ENCODE measurements around the gene YBX3. TPM values are rescaled to one million over a fixed set of nuclear protein-coding genes. Genes with fewer than 3 reads are reported as not detected.

The YBX3 gene
- total and polyA plus RNA-seq, 7 experiments from 2014 or later = 4.5 to 162 (median 6.4) TPM

DNA sequence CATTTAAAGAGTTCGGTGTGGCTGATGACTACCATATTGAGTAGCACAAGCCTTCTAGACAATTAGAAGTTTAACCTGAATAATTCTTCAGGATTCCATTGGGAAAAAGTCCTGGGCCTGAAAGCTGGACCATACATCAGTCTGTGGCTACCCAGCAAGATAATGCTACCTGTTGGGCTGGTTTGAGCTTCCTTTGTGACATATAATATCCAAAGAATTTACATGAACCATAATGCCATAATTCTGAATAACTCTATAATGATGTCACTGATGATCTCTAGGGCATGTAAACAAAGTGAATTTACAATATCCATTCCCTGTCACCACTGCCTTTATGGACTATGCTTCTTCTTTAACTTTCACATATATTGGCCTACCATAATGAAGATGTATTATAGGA lies 3.8 kb upstream of the YBX3 start:
- H3K4me3 Mint-ChIP-seq = no peak overlapping the region
- ChIA-PET CTCF (no interaction called here), POLR2A (no interaction called here)
- ATAC-seq = no peak
- Histone ChIP-seq H3K4me1 (ENCODE audit: control insufficient read depth in 2 of 2, insufficient read depth in 2 of 2, low read length in 2 of 2) (peaks cover 0 to 7% of the 10 kb centered on the region in 2 donors), H3K36me3 (ENCODE audit: control insufficient read depth in 2 of 3, insufficient read depth in 3 of 3, low read length in 3 of 3) (no peaks in the 10 kb centered on the region), H3K27ac (ENCODE audit: low read depth, low read length) (no peak overlapping the region), H3K4me3 (ENCODE audit: low read length) (no peak overlapping the region), H3K27me3 (ENCODE audit: control insufficient read depth in 2 of 2, insufficient read depth in 2 of 2, low read length in 2 of 2) (peaks cover 0 to 4% of the 10 kb centered on the region in 2 donors), H3K9me3 (ENCODE audit: control insufficient read depth in 2 of 3, low read length in 3 of 3) (no peaks in the 10 kb centered on the region)
- no peak overlapping the region for H3K27ac Mint-ChIP-seq
- H3K36me3 Mint-ChIP-seq = no peaks in the 10 kb centered on the region
- H3K4me1 Mint-ChIP-seq = peaks cover 6 to 14% (median 10%) of the 10 kb centered on the region in 7 donors
- H3K27me3 Mint-ChIP-seq = peaks cover 28 to 79% (median 50%) of the 10 kb centered on the region in 5 donors
- intact Hi-C loops (cut with micrococcal nuclease) = no loop called here
- no peaks in the 10 kb centered on the region for H3K9me3 Mint-ChIP-seq
- DNase-seq = no peak

GRCh38 chr12:10725003-10725402 lies 1.9 kb upstream of the YBX3 start:
- Mint-ChIP-seq H3K27ac (no peak overlapping the region), H3K36me3 (peaks cover 0 to 3% (median 0%) of the 10 kb centered on the region in 5 donors), H3K4me3 (peak overlapping the region in 1 of 10 donors; percentile 6), H3K9me3 (no peaks in the 10 kb centered on the region), H3K4me1 (peaks cover 13 to 29% (median 21%) of the 10 kb centered on the region in 7 donors), H3K27me3 (peaks cover 28 to 65% (median 52%) of the 10 kb centered on the region in 5 donors)
- H3K36me3 ChIP-seq (ENCODE audit: control insufficient read depth in 2 of 3, insufficient read depth in 3 of 3, low read length in 3 of 3) = no peaks in the 10 kb centered on the region
- intact Hi-C loops (cut with micrococcal nuclease) = no loop called here
- no peak overlapping the region for H3K27ac ChIP-seq (ENCODE audit: low read depth, low read length)
- H3K4me1 ChIP-seq (ENCODE audit: control insufficient read depth in 2 of 2, insufficient read depth in 2 of 2, low read length in 2 of 2) = peaks cover 9 to 19% of the 10 kb centered on the region in 2 donors
- no peak overlapping the region for H3K4me3 ChIP-seq (ENCODE audit: low read length)
- CTCF ChIA-PET = no interaction called here
- H3K9me3 ChIP-seq (ENCODE audit: control insufficient read depth in 2 of 3, low read length in 3 of 3) = no peaks in the 10 kb centered on the region
- peaks cover 0 to 4% of the 10 kb centered on the region in 2 donors for H3K27me3 ChIP-seq (ENCODE audit: control insufficient read depth in 2 of 2, insufficient read depth in 2 of 2, low read length in 2 of 2)
- ATAC-seq = no peak
- DNase-seq = no peak
- POLR2A ChIA-PET = no interaction called here

- ChIA-PET POLR2A (no interaction called here), CTCF (interaction anchor here (0.5 kb wide), 1 partner anchor 38 kb away, joined by 3 read pairs; no protein-coding TSS in a partner anchor)
- H3K27ac Mint-ChIP-seq = peak overlapping the region; percentile 48 to 96 (median 87)
- H3K4me3 Mint-ChIP-seq = peak overlapping the region; percentile 80 to 96 (median 93)
- Histone ChIP-seq H3K36me3 (ENCODE audit: control insufficient read depth in 2 of 3, insufficient read depth in 3 of 3, low read length in 3 of 3) (no peaks in the 10 kb centered on the region), H3K9me3 (ENCODE audit: control insufficient read depth in 2 of 3, low read length in 3 of 3) (no peaks in the 10 kb centered on the region), H3K27ac (ENCODE audit: low read depth, low read length) (peak overlapping the region; percentile 61), H3K4me3 (ENCODE audit: low read length) (peak overlapping the region; percentile 83), H3K27me3 (ENCODE audit: control insufficient read depth in 2 of 2, insufficient read depth in 2 of 2, low read length in 2 of 2) (peaks cover 0 to 4% of the 10 kb centered on the region in 2 donors), H3K4me1 (ENCODE audit: control insufficient read depth in 2 of 2, insufficient read depth in 2 of 2, low read length in 2 of 2) (peaks cover 9 to 19% of the 10 kb centered on the region in 2 donors)
- DNase-seq = peak in 7 of 9 donors; percentile 31 to 60 (median 41)
- intact Hi-C loops (cut with micrococcal nuclease) = loop anchor here (1.0 to 5.0 kb wide), 7 partner anchors 28 to 962 kb away; partner anchors contain the start of genes MAGOHB (in 2 of the 2), CD69 (in 1 of the 2), GABARAPL1 (in 1 of the 2) and SMIM10L1 (in 1 of the 2)
- H3K9me3 Mint-ChIP-seq = no peaks in the 10 kb centered on the region
- peaks cover 14 to 38% (median 21%) of the 10 kb centered on the region in 7 donors for H3K4me1 Mint-ChIP-seq
- peaks cover 0 to 6% (median 0%) of the 10 kb centered on the region in 5 donors for H3K36me3 Mint-ChIP-seq
- ATAC-seq = peak; percentile 52
- H3K27me3 Mint-ChIP-seq = peaks cover 20 to 58% (median 50%) of the 10 kb centered on the region in 5 donors
Observed at GRCh38 chr12:10722502-10722904, 620 bp downstream of the YBX3 start.

GRCh38 chr12:10721651-10722501 lies 1.2 kb downstream of the YBX3 start:
- H3K9me3 Mint-ChIP-seq = no peaks in the 10 kb centered on the region
- ChIA-PET CTCF (interaction anchor here (0.5 kb wide), 1 partner anchor 38 kb away, joined by 3 read pairs; no protein-coding TSS in a partner anchor), POLR2A (no interaction called here)
- H3K36me3 ChIP-seq (ENCODE audit: control insufficient read depth in 2 of 3, insufficient read depth in 3 of 3, low read length in 3 of 3) = no peaks in the 10 kb centered on the region
- peaks cover 0 to 7% (median 0%) of the 10 kb centered on the region in 5 donors for H3K36me3 Mint-ChIP-seq
- H3K9me3 ChIP-seq (ENCODE audit: control insufficient read depth in 2 of 3, low read length in 3 of 3) = no peaks in the 10 kb centered on the region
- H3K4me1 Mint-ChIP-seq = peaks cover 14 to 43% (median 21%) of the 10 kb centered on the region in 7 donors
- H3K4me3 ChIP-seq (ENCODE audit: low read length) = peak overlapping the region; percentile 83
- peak overlapping the region; percentile 61 for H3K27ac ChIP-seq (ENCODE audit: low read depth, low read length)
- intact Hi-C loops (cut with micrococcal nuclease) = loop anchor here (1.0 to 5.0 kb wide), 8 partner anchors 21 to 961 kb away; partner anchors contain the start of genes MAGOHB (in 2 of the 2), CD69 (in 1 of the 2), GABARAPL1 (in 1 of the 2) and SMIM10L1 (in 1 of the 2)
- ATAC-seq = peak; percentile 83
- DNase-seq = peak; percentile 45 to 84 (median 74)
- peaks cover 20 to 60% (median 44%) of the 10 kb centered on the region in 5 donors for H3K27me3 Mint-ChIP-seq
- H3K27ac Mint-ChIP-seq = peak overlapping the region; percentile 48 to 96 (median 87)
- peaks cover 9 to 19% of the 10 kb centered on the region in 2 donors for H3K4me1 ChIP-seq (ENCODE audit: control insufficient read depth in 2 of 2, insufficient read depth in 2 of 2, low read length in 2 of 2)
- H3K4me3 Mint-ChIP-seq = peak overlapping the region; percentile 80 to 96 (median 93)
- H3K27me3 ChIP-seq (ENCODE audit: control insufficient read depth in 2 of 2, insufficient read depth in 2 of 2, low read length in 2 of 2) = peaks cover 0 to 4% of the 10 kb centered on the region in 2 donors

GRCh38 chr12:10720974-10721650 lies 2.0 kb downstream of the YBX3 start:
- Histone ChIP-seq H3K4me3 (ENCODE audit: low read length) (peak overlapping the region; percentile 83), H3K4me1 (ENCODE audit: control insufficient read depth in 2 of 2, insufficient read depth in 2 of 2, low read length in 2 of 2) (peaks cover 9 to 19% of the 10 kb centered on the region in 2 donors), H3K9me3 (ENCODE audit: control insufficient read depth in 2 of 3, low read length in 3 of 3) (no peaks in the 10 kb centered on the region), H3K27me3 (ENCODE audit: control insufficient read depth in 2 of 2, insufficient read depth in 2 of 2, low read length in 2 of 2) (peaks cover 0 to 4% of the 10 kb centered on the region in 2 donors), H3K36me3 (ENCODE audit: control insufficient read depth in 2 of 3, insufficient read depth in 3 of 3, low read length in 3 of 3) (no peaks in the 10 kb centered on the region), H3K27ac (ENCODE audit: low read depth, low read length) (no peak overlapping the region)
- ChIA-PET POLR2A (no interaction called here), CTCF (no interaction called here)
- peaks cover 0 to 7% (median 0%) of the 10 kb centered on the region in 5 donors for H3K36me3 Mint-ChIP-seq
- DNase-seq (peak in 1 of 9 donors; percentile 2), ATAC-seq (no peak)
- peak overlapping the region in 6 of 9 donors; percentile 48 to 94 (median 83) for H3K27ac Mint-ChIP-seq
- H3K4me3 Mint-ChIP-seq = peak overlapping the region; percentile 65 to 96 (median 91)
- peaks cover 14 to 48% (median 26%) of the 10 kb centered on the region in 7 donors for H3K4me1 Mint-ChIP-seq
- no peaks in the 10 kb centered on the region for H3K9me3 Mint-ChIP-seq
- H3K27me3 Mint-ChIP-seq = peaks cover 20 to 60% (median 44%) of the 10 kb centered on the region in 5 donors
- intact Hi-C loops (cut with micrococcal nuclease) = loop anchor here in 1 of 2 donors (2.0 to 5.0 kb wide), 2 partner anchors 20 to 49 kb away; partner anchors contain the start of gene STYK1

- ATAC-seq = no peak
- H3K27me3 Mint-ChIP-seq = peaks cover 10 to 55% (median 39%) of the 10 kb centered on the region in 5 donors
- no peaks in the 10 kb centered on the region for H3K9me3 Mint-ChIP-seq
- H3K4me1 ChIP-seq (ENCODE audit: control insufficient read depth in 2 of 2, insufficient read depth in 2 of 2, low read length in 2 of 2) = peaks cover 17 to 29% of the 10 kb centered on the region in 2 donors
- intact Hi-C loops (cut with micrococcal nuclease) = no loop called here
- no peak overlapping the region for H3K27ac Mint-ChIP-seq
- peaks cover 0 to 14% (median 0%) of the 10 kb centered on the region in 5 donors for H3K36me3 Mint-ChIP-seq
- no peak overlapping the region for H3K4me3 ChIP-seq (ENCODE audit: low read length)
- H3K9me3 ChIP-seq (ENCODE audit: control insufficient read depth in 2 of 3, low read length in 3 of 3) = no peaks in the 10 kb centered on the region
- ChIA-PET CTCF (no interaction called here), POLR2A (no interaction called here)
- H3K4me3 Mint-ChIP-seq = no peak overlapping the region
- H3K4me1 Mint-ChIP-seq = peaks cover 23 to 57% (median 35%) of the 10 kb centered on the region in 7 donors
- H3K36me3 ChIP-seq (ENCODE audit: control insufficient read depth in 2 of 3, insufficient read depth in 3 of 3, low read length in 3 of 3) = peaks cover 0 to 3% (median 0%) of the 10 kb centered on the region in 3 experiments
- H3K27ac ChIP-seq (ENCODE audit: low read depth, low read length) = no peak overlapping the region
- no peak for DNase-seq
- no peaks in the 10 kb centered on the region for H3K27me3 ChIP-seq (ENCODE audit: control insufficient read depth in 2 of 2, insufficient read depth in 2 of 2, low read length in 2 of 2)
Observed at GRCh38 chr12:10719482-10719881, 3.6 kb downstream of the YBX3 start.
